Stomach smooth muscle (tissue), 2 donors: Measurements from ENCODE around the gene NAIF1.
"Not testable (repeated sequence)": the region's sequence is repeated elsewhere in the genome, so short reads cannot be mapped to it uniquely, and the experiment has no call there.

Experiments
- H3K27ac ChIP-seq: one replicate; pipeline ENCODE4 v1.7.0; 2013; ENCODE audit warnings: mild to moderate bottlenecking, low read length, inconsistent platforms
- H3K27me3 ChIP-seq, 2 donors: one replicate each; pipeline ENCODE4 v1.7.0; 2013; ENCODE audit warnings: low read length in 2 of 2; ENCODE audit not compliant: insufficient read depth in 2 of 2, control insufficient read depth in 1 of 2
- H3K36me3 ChIP-seq, 2 donors: one replicate each; pipeline ENCODE4 v1.7.0; 2013; ENCODE audit warnings: low read length in 2 of 2; ENCODE audit not compliant: control insufficient read depth in 2 of 2, insufficient read depth in 2 of 2
- H3K4me1 ChIP-seq: one replicate; pipeline ENCODE4 v1.7.0; 2013; ENCODE audit warnings: low read length; ENCODE audit not compliant: control insufficient read depth, insufficient read depth
- H3K4me3 ChIP-seq, 2 donors: one replicate each; pipeline ENCODE4 v1.7.0; 2013; ENCODE audit warnings: low read length in 2 of 2
- H3K9ac ChIP-seq, 2 donors: one replicate each; pipeline ENCODE4 v1.7.0; 2013; ENCODE audit warnings: low read length in 2 of 2, mild to moderate bottlenecking in 1 of 2
- H3K9me3 ChIP-seq, 2 donors: one replicate each; pipeline ENCODE4 v1.7.0; 2013; ENCODE audit warnings: low read length in 2 of 2; ENCODE audit not compliant: control insufficient read depth in 2 of 2
- donor health status: healthy.
- donor health status: Pancreatic carcinoma.

NAIF1 gene

DNA sequence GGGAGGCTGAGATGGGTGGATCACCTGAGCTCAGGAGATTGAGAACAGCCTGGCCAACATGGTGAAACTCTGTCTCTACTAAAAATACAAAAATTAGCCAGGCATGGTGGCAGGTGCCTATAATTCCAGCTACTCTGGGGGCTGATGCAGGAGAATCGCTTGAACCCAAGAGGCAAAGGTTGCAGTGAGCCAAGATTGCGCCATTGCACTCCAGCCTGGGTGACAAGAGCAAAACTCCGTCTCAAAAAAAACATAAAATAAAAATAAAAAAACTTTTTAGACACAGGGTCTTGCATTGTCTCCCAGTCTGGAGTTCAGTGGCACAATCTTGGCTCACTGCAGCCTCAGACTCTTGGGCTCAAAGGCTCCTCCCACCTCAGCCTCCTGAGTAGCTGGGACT, 30.6 kb downstream of the NAIF1 start:
- H3K9ac ChIP-seq, H3K36me3 ChIP-seq, H3K27ac ChIP-seq, H3K4me3 ChIP-seq, H3K27me3 ChIP-seq, H3K9me3 ChIP-seq, H3K4me1 ChIP-seq: not testable (repeated sequence)

DNA sequence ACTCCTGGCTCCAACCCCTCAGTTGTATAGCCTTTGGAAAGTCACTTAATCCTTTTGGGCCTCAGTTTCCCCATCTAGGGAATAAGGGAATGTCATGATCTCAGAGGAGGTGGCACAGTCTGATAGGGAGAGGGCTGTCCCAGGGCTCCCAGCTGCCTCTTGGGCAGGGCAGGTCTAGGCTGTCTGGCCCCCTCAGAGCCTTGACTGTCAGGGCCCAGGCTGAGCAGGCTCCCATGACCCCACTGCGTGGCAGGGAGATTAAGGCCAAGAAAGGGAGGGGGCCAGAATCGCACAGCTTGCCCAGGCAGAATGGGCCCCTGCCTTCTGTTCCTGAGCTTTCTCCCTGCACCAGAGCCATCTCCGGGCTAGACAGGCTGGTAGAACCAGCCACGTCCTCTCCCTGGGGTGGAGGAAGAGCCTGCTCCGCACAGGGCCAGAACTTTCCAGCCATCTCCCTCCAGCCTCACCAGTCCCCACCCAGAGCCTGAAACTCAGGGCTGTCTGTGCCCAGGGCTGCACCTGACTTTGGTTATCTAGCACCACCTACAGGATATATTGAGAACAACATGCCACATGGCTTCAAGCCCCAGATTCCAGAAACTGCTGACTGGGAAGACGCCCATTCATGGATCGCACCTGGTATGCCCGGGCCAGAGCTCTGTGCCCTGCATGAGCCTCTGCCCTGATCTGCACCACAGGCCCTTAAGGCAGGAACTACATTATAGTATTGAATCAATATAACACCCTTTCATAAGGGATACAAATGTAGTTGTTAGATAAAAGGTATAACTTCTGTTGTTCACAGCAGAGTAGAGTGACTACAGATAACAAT, 32.1 kb downstream of the NAIF1 start:
- Histone ChIP-seq H3K4me1 (no peaks in the 10 kb centered on the region), H3K9ac (no peak overlapping the region)

DNA sequence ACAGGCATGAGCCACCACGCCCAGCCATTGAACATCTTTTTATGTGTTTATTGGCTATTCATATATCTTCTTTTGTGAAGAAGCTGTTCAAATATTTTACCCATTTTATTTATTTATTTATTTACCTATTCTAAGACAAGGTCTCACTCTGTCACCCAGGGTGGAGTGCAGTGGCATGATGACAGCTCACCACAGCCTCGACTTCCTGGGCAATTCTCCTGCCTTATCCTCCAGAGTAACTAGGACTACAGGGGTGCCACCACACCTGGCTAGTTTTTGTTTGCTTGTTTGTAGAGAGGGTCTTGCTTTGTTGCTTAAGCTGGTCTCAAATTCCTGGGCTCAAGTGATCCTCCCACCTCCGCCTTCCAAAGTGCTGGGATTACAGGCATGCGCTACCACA, 33.5 kb downstream of the NAIF1 start:
- H3K36me3 ChIP-seq = no peaks in the 10 kb centered on the region
- H3K9ac ChIP-seq = no peak overlapping the region
- H3K9me3 ChIP-seq = no peaks in the 10 kb centered on the region
- no peak overlapping the region for H3K27ac ChIP-seq
- H3K27me3 ChIP-seq = no peaks in the 10 kb centered on the region
- H3K4me3 ChIP-seq = no peak overlapping the region
- H3K4me1 ChIP-seq = no peaks in the 10 kb centered on the region

More for the DNA sequence above, 32.1 kb downstream of the NAIF1 start:
- Histone ChIP-seq H3K9me3 (no peaks in the 10 kb centered on the region), H3K4me3 (no peak overlapping the region), H3K27me3 (no peaks in the 10 kb centered on the region), H3K27ac (no peak overlapping the region), H3K36me3 (no peaks in the 10 kb centered on the region)

DNA sequence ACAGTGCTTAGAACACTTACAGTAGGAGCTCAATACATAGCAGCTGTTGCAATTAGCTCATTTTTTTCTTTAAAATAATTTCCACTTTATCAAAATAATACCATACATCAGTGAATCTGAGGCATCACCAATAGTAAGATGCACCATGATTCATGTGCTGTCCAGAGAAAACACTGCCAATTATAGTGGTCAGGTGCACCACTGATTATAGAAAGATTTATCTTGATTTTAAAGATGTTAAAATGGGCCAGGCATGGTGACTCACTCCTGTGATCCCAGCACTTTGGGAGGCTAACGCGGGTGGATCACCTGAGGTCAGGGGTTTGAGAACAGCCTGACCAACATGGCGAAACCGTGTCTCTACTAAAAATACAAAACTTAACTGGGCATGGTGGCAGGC, 39.4 kb downstream of the NAIF1 start:
- no peaks in the 10 kb centered on the region for H3K36me3 ChIP-seq
- H3K27me3 ChIP-seq = no peaks in the 10 kb centered on the region
- no peaks in the 10 kb centered on the region for H3K9me3 ChIP-seq
- H3K27ac ChIP-seq = no peak overlapping the region
- no peak overlapping the region for H3K4me3 ChIP-seq
- H3K9ac ChIP-seq = no peak overlapping the region
- H3K4me1 ChIP-seq = no peaks in the 10 kb centered on the region

- H3K27me3 ChIP-seq = no peaks in the 10 kb centered on the region
- no peak overlapping the region for H3K27ac ChIP-seq
- no peaks in the 10 kb centered on the region for H3K4me1 ChIP-seq
- no peak overlapping the region for H3K4me3 ChIP-seq
- H3K9me3 ChIP-seq = no peaks in the 10 kb centered on the region
- no peak overlapping the region for H3K9ac ChIP-seq
- no peaks in the 10 kb centered on the region for H3K36me3 ChIP-seq
Observed at GRCh38 chr9:128026773-128027541, 40.2 kb downstream of the NAIF1 start.

- Histone ChIP-seq H3K4me1 (no peaks in the 10 kb centered on the region), H3K27me3 (no peaks in the 10 kb centered on the region), H3K4me3 (no peak overlapping the region), H3K9ac (no peak overlapping the region), H3K9me3 (no peaks in the 10 kb centered on the region), H3K36me3 (no peaks in the 10 kb centered on the region), H3K27ac (no peak overlapping the region)
Observed at GRCh38 chr9:128026255-128026772, 40.8 kb downstream of the NAIF1 start.

DNA sequence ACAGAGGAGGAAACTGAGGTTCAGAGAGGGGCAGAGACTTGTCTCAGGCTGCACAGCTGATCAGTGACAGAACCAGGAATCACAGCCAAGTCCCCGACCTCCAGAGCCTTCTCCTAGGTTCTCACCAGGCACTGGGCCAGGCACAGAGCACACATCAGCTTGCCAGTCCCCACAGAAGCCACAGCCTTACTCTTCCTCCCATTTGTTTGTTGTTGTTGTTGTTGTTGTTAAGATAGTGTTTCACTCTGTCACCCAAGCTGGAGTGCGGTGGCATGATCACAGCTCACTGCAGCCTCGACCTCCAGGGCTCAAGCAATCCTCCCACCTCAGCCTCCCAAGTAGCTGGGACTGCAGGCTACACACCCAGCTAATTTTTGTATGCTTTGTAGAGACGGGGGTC, 41.4 kb downstream of the NAIF1 start:
- Histone ChIP-seq H3K4me3 (no peak overlapping the region), H3K36me3 (no peaks in the 10 kb centered on the region), H3K27me3 (no peaks in the 10 kb centered on the region), H3K27ac (no peak overlapping the region), H3K4me1 (no peaks in the 10 kb centered on the region), H3K9ac (no peak overlapping the region), H3K9me3 (no peaks in the 10 kb centered on the region)

DNA sequence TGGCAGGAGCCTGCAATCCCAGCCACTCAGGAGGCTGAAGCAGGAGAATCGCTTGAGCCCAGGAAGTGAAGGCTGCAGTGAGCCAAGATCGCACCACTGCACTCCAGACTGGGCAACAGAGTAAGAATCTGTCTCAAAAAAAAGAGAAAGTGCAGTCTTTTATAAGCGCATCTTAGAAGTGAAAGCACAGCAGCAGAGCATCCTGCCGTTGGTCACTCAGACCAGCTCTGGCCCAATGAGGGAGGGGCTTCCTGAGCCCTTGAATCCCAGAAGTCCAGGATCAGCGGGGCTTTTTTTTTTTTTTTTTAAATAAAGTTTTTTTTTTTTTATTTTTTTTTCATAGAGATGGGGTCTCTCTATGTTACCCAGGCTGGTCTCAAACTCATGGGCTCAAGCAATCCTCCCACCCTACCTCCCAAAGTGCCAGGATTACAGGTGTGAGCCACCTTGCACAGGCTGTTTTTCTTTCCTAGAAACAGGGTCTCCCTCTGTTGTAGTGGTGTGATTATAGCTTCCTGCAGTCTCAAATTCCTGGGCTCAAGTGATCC, 42.3 kb downstream of the NAIF1 start:
- no peak overlapping the region for H3K27ac ChIP-seq
- H3K36me3 ChIP-seq = no peaks in the 10 kb centered on the region
- no peaks in the 10 kb centered on the region for H3K9me3 ChIP-seq
- no peak overlapping the region for H3K4me3 ChIP-seq
- no peaks in the 10 kb centered on the region for H3K27me3 ChIP-seq
- no peak overlapping the region for H3K9ac ChIP-seq
- H3K4me1 ChIP-seq = no peaks in the 10 kb centered on the region

DNA sequence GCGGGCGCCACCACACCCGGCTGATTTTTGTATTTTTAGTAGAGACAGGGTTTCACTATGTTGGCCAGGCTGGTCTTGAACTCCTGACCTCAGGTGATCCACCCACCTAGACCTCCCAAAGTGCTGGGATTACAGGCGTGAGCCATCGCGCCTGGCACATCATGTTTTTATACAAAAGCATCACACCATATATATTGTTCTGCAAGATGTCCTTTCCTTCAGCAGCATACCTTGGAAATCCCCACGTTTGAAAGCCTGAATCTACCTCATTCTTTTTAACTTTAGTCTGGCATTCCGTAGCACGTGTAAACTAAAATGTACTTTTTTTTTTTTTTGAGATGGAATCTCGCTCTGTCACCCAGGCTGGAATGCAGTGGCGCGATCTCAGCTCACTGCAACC, 43.4 kb downstream of the NAIF1 start:
- not testable (repeated sequence) for H3K4me3 ChIP-seq, H3K27ac ChIP-seq, H3K36me3 ChIP-seq, H3K9ac ChIP-seq, H3K4me1 ChIP-seq, H3K9me3 ChIP-seq, H3K27me3 ChIP-seq

DNA sequence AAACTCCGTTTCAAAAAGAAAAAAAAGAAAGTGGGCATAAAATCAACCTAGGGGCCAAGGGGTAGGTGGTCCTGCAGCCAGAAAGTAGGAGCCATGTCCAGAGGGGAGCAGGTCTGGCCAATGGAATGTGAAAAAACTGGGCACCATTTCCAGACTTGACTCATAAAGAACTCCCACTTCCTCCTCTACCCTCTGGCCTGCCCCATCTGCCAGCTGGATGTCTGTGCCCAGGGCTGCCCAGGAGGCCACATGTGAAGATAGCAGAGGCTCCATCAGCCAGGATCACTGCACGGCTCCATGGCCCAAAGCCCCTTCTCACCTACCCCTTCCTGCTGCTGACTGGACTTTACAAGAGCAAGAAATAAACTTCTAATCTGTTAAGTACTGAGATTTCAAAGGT, 44.2 kb downstream of the NAIF1 start:
- no peak overlapping the region for H3K27ac ChIP-seq
- H3K36me3 ChIP-seq = no peaks in the 10 kb centered on the region

More for the DNA sequence above, 44.2 kb downstream of the NAIF1 start:
- H3K9ac ChIP-seq = no peak overlapping the region
- no peak overlapping the region for H3K4me3 ChIP-seq
- no peaks in the 10 kb centered on the region for H3K27me3 ChIP-seq
- no peaks in the 10 kb centered on the region for H3K9me3 ChIP-seq
- no peaks in the 10 kb centered on the region for H3K4me1 ChIP-seq
